Lower leg skin (tissue), 4 donors: ENCODE data around the gene GDF7. TPM values are rescaled to one million over a fixed set of nuclear protein-coding genes. Genes with fewer than 3 reads are reported as not detected.

ENCODE experiments used
- DNase-seq, 2 donors: peaks; one replicate each; pipeline ENCODE4 v3.0.0-alpha.2; 2019; ENCODE audit warnings: low spot score in 2 of 2
- H3K4me3 ChIP-seq: fragments of 200-600 bp; sonication (generic); 2 replicates; pipeline ENCODE4 v1.5.1; 2017; ENCODE audit warnings: mild to moderate bottlenecking, low read depth; ENCODE audit not compliant: poor library complexity, severe bottlenecking
- POLR2A ChIP-seq, 2 donors: fragments of 450-650 bp; IDR thresholded peaks; one replicate each; pipeline ENCODE4 v1.6.1; 2016 to 2017; ENCODE audit warnings: antibody characterized with exemption in 2 of 2, mild to moderate bottlenecking in 1 of 2, moderate library complexity in 1 of 2
- WGBS, 2 donors: methylation state at CpG; one replicate each; pipeline ENCODE4 v1.1.5; 2018; 5-methylcytosine and 5-hydroxymethylcytosine counted together
- intact Hi-C: fragments of 100-400 bp; cut with DNase I; formaldehyde crosslinking; loops from one replicate; pipeline ENCODE4 v1.15.0; 2023; ENCODE audit warnings: low total_unique reads
- total RNA-seq, 4 donors: library from RNA; depleted of rRNA; stranded (reverse); fragments of >200 nt; gene quantifications; one replicate each; pipeline ENCODE4 v1.1.0, GENCODE V29; 2016
- TF ChIP-seq, protein P1 (sequence below), 3 donors: fragments of 450-650 bp; IDR thresholded peaks; one replicate each; pipeline ENCODE4 v1.5.1; 2016; ENCODE audit warnings: antibody characterized with exemption in 3 of 3, mild to moderate bottlenecking in 3 of 3, moderate library complexity in 2 of 3

Gene GDF7
- total RNA-seq, 4 donors from 2014 or later: 0.80 to 3.7 (median 2.4) TPM

DNA sequence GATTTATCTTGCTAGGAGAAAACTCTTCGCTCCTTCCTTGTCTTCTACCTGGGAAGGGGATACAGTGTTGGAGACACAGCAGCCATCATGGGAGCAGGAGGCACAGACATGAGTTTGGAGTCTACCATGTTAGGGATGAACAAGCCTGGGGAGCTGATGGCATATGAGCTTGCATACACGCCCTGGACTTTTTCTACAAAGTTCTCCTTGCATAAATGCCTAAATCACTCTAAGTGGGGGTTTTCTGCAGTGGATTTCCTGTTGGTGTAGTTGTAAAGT, 12.5 kb upstream of the GDF7 start:
- intact Hi-C loops: no loop called here

DNA sequence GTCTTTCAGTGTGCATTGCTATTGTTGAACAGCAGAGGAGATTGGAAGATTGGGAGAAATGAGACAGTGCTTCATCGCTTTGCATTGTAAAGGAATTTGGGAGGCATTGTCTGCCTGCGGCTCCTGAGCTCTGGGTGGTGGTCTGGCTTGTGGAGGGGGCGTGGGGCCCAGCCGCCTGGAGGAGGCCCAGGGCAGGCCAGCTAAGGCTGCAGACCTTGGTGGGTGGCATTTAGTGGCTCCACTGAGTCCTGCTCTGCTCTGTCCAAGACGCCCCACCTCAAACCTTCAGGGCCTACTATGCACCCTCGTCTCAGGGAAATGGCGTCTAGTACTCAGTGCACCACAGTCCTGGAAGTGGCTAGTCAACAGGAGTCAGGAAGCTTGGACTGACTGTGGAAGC, 10.4 kb upstream of the GDF7 start:
- DNase-seq: no peak
- intact Hi-C loops: loop anchor here (5.0 kb wide), 1 partner anchor 456 kb away; no protein-coding TSS in a partner anchor
- H3K4me3 ChIP-seq: no peak overlapping the region
- TF ChIP-seq, protein P1, sequence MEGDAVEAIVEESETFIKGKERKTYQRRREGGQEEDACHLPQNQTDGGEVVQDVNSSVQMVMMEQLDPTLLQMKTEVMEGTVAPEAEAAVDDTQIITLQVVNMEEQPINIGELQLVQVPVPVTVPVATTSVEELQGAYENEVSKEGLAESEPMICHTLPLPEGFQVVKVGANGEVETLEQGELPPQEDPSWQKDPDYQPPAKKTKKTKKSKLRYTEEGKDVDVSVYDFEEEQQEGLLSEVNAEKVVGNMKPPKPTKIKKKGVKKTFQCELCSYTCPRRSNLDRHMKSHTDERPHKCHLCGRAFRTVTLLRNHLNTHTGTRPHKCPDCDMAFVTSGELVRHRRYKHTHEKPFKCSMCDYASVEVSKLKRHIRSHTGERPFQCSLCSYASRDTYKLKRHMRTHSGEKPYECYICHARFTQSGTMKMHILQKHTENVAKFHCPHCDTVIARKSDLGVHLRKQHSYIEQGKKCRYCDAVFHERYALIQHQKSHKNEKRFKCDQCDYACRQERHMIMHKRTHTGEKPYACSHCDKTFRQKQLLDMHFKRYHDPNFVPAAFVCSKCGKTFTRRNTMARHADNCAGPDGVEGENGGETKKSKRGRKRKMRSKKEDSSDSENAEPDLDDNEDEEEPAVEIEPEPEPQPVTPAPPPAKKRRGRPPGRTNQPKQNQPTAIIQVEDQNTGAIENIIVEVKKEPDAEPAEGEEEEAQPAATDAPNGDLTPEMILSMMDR (IDR thresholded peaks at IDR 0.05): no peak
- TF ChIP-seq POLR2A (IDR thresholded peaks at IDR 0.05): no peak
- WGBS, 2 donors: 86 to 91% methylated on average over 6 to 7 of the region's 7 CpGs

More for the DNA sequence above, 12.5 kb upstream of the GDF7 start:
- H3K4me3 ChIP-seq: no peak overlapping the region
- TF ChIP-seq POLR2A (IDR thresholded peaks at IDR 0.05): no peak
- TF ChIP-seq, protein P1 (IDR thresholded peaks at IDR 0.05): no peak
- no peak for DNase-seq
- WGBS, 2 donors: 92 to 95% methylated on average over 2 of the region's 2 CpGs

DNA sequence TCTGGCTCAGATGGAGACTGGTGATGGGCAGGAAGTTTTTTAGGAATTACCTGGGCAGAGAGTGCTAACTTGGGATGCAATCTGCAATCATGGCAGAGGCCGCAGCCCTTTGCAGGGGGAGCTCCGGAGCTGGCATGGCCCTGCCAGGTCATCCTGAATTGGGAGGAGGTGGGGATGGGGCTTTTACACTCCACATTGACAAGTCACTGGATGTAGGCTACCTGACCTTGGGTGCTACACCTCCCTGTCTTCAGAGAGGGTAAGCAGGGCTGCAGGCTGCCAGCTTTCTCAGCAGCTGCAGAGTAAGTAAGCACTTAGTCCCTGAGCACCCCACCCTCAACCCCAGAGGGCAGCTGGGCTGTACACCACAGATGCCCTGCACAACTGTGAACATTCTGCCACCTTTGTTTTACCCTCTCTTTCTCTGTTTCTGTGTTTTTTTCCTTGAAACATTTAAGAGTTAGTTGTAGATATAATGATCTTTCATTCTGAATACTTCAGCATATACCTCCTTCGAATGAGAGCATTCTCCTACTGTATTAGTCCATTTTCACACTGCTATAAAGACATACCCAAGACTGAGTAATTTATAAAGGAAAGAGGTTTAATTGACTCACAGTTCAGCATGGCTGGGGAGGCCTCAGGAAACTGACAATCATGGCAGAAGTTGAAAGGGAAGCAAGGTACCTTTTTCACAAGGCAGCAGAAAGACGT, 9.3 kb upstream of the GDF7 start:
- WGBS, 2 donors: 81 to 85% methylated on average over 4 of the region's 4 CpGs
- intact Hi-C loops: loop anchor here (5.0 kb wide), 1 partner anchor 455 kb away; no protein-coding TSS in a partner anchor
- DNase-seq: no peak
- no peak overlapping the region for H3K4me3 ChIP-seq
- TF ChIP-seq, protein P1 (IDR thresholded peaks at IDR 0.05): no peak
- no peak for TF ChIP-seq POLR2A (IDR thresholded peaks at IDR 0.05)

DNA sequence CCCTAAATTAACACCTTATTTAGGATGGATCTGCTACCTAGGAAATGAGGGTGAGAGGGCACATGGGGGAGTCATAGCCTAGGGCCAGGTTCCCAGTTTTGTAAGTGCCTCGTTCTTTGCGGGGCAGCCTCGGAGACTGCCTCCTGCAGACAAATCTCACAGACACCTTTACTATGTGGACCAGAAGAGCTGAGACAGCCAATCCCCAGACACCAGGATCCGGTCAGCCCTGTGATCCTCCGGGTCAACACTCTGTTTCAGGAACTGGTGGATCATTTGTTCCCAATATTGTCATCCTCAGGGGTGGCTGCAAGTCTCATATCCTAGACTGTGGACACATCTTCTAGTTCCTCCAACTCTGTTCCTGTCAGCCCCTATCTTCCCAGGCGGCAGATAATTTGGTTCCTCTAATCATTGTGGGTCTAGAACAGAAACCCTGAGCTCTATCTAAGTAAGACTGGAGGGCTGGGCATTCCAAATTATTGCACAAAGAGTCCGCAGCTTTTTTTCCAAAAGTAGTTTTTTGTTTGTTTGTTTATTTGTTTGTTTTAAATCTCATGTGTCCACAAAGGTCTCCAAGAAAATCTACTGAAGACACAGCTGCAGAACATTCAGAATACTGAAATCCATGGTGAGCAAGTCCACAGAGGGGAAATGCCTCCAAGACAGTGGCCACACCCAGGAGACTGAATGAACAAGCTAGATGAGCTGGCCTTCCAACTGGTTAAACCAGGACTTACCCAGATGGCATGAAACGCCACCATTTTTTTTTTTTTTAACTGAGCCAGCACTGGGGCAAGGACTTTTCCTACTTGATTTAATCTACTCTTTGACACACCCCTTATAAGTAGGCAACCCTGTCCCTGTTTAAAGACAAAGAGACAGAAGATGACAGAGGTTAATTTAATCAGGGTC, 6.2 kb upstream of the GDF7 start:
- DNase-seq: no peak
- 50 to 56% methylated on average over 8 of the region's 8 CpGs for WGBS, 2 donors
- intact Hi-C loops: loop anchor here (2.0 kb wide), 1 partner anchor 302 kb away; no protein-coding TSS in a partner anchor

DNA sequence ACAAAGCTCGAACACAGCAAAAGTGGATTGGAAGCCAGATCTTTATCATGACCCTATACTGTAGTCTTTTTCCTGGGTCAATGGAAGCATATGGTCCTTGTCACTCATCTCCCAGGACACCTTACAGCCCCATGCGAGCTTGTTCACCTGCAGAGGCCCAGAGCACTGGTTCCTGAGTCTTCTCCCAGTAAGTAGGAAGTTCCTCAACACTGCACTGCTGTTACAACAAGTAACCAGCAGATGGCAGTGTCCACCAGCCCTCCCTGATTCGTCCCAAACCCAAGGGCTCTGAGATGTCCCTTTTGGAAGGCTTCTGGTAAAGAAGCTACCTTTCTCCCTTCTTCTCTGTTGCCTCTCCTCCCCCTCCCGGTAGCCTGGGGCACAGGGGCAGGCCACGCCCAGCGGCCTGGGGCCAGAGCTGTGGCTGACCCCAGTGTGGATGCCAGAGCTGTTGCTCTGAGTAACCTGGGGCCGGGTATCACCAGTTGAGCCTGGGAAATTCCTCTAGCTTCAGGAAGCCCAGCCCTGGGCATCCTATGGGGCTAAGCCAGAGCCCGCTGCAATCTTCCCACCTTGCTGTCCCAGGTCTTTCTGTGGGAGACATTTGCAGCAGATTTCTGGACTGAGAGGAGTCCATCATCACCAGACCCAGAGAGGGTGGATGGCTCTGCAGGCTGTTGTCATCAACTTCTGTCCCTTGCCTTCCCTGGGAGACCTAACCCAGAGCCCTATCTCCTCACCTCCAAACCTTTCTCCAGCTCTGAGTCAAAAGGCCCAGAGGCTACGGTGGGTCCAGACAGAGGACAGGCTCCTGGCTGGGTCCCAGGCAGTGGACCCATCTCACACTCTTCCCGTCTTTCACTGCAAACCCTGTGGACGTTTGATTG, 5.3 kb upstream of the GDF7 start:
- TF ChIP-seq POLR2A (IDR thresholded peaks at IDR 0.05): no peak
- TF ChIP-seq, protein P1 (IDR thresholded peaks at IDR 0.05): peak in 2 of 3 donors; percentile 56 to 61
- peak; percentile 71 to 94 for DNase-seq

More for the DNA sequence above, 6.2 kb upstream of the GDF7 start:
- H3K4me3 ChIP-seq: no peak overlapping the region
- no peak for TF ChIP-seq POLR2A (IDR thresholded peaks at IDR 0.05)
- TF ChIP-seq, protein P1 (IDR thresholded peaks at IDR 0.05): no peak

More for the DNA sequence above, 5.3 kb upstream of the GDF7 start:
- intact Hi-C loops: loop anchor here (2.0 kb wide), 1 partner anchor 301 kb away; no protein-coding TSS in a partner anchor
- WGBS, 2 donors: 30 to 37% methylated on average over 11 of the region's 11 CpGs
- H3K4me3 ChIP-seq: no peak overlapping the region
